A673 (cell line): ENCODE results near the gene B3GNT8. TPM values are rescaled to one million over a fixed set of nuclear protein-coding genes. Genes with fewer than 3 reads are reported as not detected.

Experiments used
- BruUV-seq: library from RNA; stranded (reverse); fragments of 400-500 nt; replicated peaks from 2 replicates; lab custom pipeline; 2021; lab: Mats Ljungman, UMichigan
- CTCF ChIA-PET: fragments of 300-600 bp; sonication (Branson Sonifier 250); formaldehyde crosslinking; loops from one replicate; lab custom pipeline; 2022; ENCODE audit warnings: antibody characterized with exemption; lab: Charles Lee
- POLR2A ChIA-PET: fragments of 300-600 bp; sonication (Branson Sonifier 250); formaldehyde crosslinking; loops from one replicate; lab custom pipeline; 2022; ENCODE audit warnings: antibody characterized with exemption; ENCODE audit not compliant: low non-redundant PET; lab: Charles Lee
- DNase-seq: peaks from one replicate; pipeline ENCODE4 v3.0.0-alpha.2; 2015; ENCODE audit warnings: low spot score
- H3K27ac ChIP-seq: fragments of 200-600 bp; sonication (generic); 2 replicates; pipeline ENCODE4 v1.5.1; 2016; ENCODE audit warnings: mixed run types, low read depth, mild to moderate bottlenecking, mixed read lengths, antibody characterized with exemption, low read length; ENCODE audit not compliant: poor library complexity, severe bottlenecking
- H3K27me3 ChIP-seq: fragments of 200-600 bp; sonication (generic); replicated peaks from 2 replicates; pipeline ENCODE4 v1.6.1; 2017; ENCODE audit warnings: mixed run types, low read depth, mild to moderate bottlenecking, mixed read lengths, antibody characterized with exemption, low read length; ENCODE audit not compliant: insufficient read depth, poor library complexity
- H3K36me3 ChIP-seq: fragments of 200-600 bp; sonication (generic); 2 replicates; pipeline ENCODE4 v1.6.1; 2016; ENCODE audit warnings: mixed run types, mild to moderate bottlenecking, mixed read lengths, antibody characterized with exemption, low read length; ENCODE audit not compliant: insufficient read depth, poor library complexity, severe bottlenecking
- H3K4me1 ChIP-seq: fragments of 200-600 bp; sonication (generic); 2 replicates; pipeline ENCODE4 v1.6.1; 2017; ENCODE audit warnings: mixed run types, mild to moderate bottlenecking, mixed read lengths, antibody characterized with exemption, low read length; ENCODE audit not compliant: insufficient read depth, poor library complexity, severe bottlenecking
- H3K4me3 ChIP-seq: fragments of 200-600 bp; sonication (generic); 2 replicates; pipeline ENCODE4 v1.5.1; 2016; ENCODE audit warnings: low read depth, mixed run types, mild to moderate bottlenecking, mixed read lengths, low read length; ENCODE audit not compliant: poor library complexity, severe bottlenecking
- H3K9me3 ChIP-seq: fragments of 200-600 bp; sonication (generic); 2 replicates; pipeline ENCODE4 v1.6.1; 2016; ENCODE audit warnings: mixed run types, low read depth, mild to moderate bottlenecking, mixed read lengths, antibody characterized with exemption, low read length; ENCODE audit not compliant: poor library complexity, severe bottlenecking
- EZH2 ChIP-seq: fragments of 200-600 bp; sonication (generic); IDR thresholded peaks from 2 replicates; pipeline ENCODE4 v1.6.1; 2017; ENCODE audit warnings: borderline replicate concordance, low read depth, mild to moderate bottlenecking, mixed read lengths, antibody characterized with exemption, low read length; ENCODE audit not compliant: poor library complexity, severe bottlenecking
- intact Hi-C: fragments of 100-400 bp; cut with micrococcal nuclease; formaldehyde crosslinking; loops from one replicate; pipeline ENCODE4 v1.10.0; 2022; ENCODE audit not compliant: unreplicated experiment
- total RNA-seq: library from RNA; stranded (reverse); gene quantifications from 2 replicates; pipeline ENCODE4 v1.2.3, GENCODE V29; 2021
- TF ChIP-seq, protein P1 (sequence below): fragments of 300-800, 200-600 bp; sonication (generic); conservative IDR thresholded peaks from 2 replicates; pipeline ENCODE4 v1.5.1; 2017; ENCODE audit warnings: low read depth, mild to moderate bottlenecking, antibody characterized with exemption, low read length, moderate library complexity, mixed read lengths

The B3GNT8 gene
- total RNA-seq, 1 experiment from 2014 or later, result 0.41 TPM

DNA sequence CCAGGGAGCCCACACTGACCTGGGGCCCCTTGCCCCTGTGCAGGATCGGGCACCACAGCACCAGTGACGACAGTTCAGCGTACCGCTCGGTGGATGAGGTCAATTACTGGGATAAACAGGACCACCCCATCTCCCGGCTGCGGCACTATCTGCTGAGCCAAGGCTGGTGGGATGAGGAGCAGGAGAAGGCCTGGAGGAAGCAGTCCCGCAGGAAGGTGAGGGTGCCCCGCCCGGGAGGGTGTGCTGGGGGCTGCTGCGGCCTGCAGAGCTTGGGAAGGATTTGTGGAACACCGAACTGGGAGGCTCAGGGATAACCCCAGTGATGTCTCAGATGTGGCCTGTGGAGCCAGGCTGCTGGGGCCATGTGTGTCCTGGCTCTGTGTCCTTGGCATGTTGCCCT is 4.2 kb downstream of the B3GNT8 start:
- BruUV-seq, result no TSS peak

DNA sequence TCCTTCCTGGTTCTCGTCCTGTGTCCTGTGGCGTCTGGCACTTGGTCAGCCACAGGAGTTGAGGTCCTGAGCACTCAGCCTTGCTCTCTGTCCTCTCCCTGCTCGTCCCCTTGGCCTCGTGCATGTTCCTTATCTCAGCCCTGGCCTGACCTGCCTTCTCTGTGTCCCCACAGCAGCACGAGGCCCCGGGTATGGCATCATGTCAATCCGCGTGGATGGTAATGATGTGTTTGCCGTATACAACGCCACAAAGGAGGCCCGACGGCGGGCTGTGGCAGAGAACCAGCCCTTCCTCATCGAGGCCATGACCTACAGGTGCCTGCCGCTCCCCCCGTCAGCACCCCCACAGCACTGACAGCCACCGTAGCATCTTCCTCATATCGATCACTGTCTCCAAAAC is 4.7 kb downstream of the B3GNT8 start:
- DNase-seq, result no peak
- intact Hi-C loops, result no loop called here
- no peak for TF ChIP-seq EZH2
- TF ChIP-seq, protein P1, sequence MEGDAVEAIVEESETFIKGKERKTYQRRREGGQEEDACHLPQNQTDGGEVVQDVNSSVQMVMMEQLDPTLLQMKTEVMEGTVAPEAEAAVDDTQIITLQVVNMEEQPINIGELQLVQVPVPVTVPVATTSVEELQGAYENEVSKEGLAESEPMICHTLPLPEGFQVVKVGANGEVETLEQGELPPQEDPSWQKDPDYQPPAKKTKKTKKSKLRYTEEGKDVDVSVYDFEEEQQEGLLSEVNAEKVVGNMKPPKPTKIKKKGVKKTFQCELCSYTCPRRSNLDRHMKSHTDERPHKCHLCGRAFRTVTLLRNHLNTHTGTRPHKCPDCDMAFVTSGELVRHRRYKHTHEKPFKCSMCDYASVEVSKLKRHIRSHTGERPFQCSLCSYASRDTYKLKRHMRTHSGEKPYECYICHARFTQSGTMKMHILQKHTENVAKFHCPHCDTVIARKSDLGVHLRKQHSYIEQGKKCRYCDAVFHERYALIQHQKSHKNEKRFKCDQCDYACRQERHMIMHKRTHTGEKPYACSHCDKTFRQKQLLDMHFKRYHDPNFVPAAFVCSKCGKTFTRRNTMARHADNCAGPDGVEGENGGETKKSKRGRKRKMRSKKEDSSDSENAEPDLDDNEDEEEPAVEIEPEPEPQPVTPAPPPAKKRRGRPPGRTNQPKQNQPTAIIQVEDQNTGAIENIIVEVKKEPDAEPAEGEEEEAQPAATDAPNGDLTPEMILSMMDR, result no peak
- H3K4me3 ChIP-seq, result no peak overlapping the region
- peaks cover 9% of the 10 kb centered on the region for H3K4me1 ChIP-seq
- H3K27me3 ChIP-seq, result no peaks in the 10 kb centered on the region
- H3K9me3 ChIP-seq, result no peaks in the 10 kb centered on the region
- BruUV-seq, result no TSS peak
- H3K36me3 ChIP-seq, result peaks cover 13% of the 10 kb centered on the region
- H3K27ac ChIP-seq, result no peak overlapping the region
- ChIA-PET POLR2A (no interaction called here), CTCF (no interaction called here)

More for the DNA sequence above, 4.2 kb downstream of the B3GNT8 start:
- Histone ChIP-seq H3K27ac (no peak overlapping the region), H3K9me3 (no peaks in the 10 kb centered on the region), H3K4me3 (no peak overlapping the region), H3K27me3 (no peaks in the 10 kb centered on the region), H3K4me1 (peaks cover 14% of the 10 kb centered on the region), H3K36me3 (peaks cover 13% of the 10 kb centered on the region)
- ChIA-PET POLR2A (no interaction called here), CTCF (interaction anchor here (0.7 kb wide), 1 partner anchor 9 kb away, joined by 4 read pairs; no protein-coding TSS in a partner anchor)
- DNase-seq, result no peak
- intact Hi-C loops, result no loop called here
- no peak for TF ChIP-seq EZH2
- TF ChIP-seq, protein P1, result no peak

DNA sequence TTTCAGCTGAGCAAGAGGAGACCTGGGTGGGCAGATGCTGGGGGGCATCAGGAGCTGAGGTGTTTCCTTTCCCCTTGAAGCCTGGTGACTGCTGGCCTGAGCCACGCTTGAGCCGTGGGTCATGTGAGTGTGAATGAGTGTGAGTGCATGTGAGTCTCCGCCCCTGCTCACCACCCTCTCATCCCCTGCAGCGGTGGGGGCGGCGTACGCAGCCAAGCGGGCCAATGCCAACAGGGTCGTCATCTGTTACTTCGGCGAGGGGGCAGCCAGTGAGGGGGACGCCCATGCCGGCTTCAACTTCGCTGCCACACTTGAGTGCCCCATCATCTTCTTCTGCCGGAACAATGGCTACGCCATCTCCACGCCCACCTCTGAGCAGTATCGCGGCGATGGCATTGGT is 5.2 kb downstream of the B3GNT8 start:
- intact Hi-C loops, result no loop called here
- ChIA-PET CTCF (no interaction called here), POLR2A (no interaction called here)
- H3K27me3 ChIP-seq, result no peaks in the 10 kb centered on the region
- no peak overlapping the region for H3K27ac ChIP-seq
- peaks cover 4% of the 10 kb centered on the region for H3K4me1 ChIP-seq
- H3K4me3 ChIP-seq, result no peak overlapping the region
- no TSS peak for BruUV-seq
- no peak for DNase-seq
- TF ChIP-seq, protein P1, result no peak
- no peak for TF ChIP-seq EZH2
- no peaks in the 10 kb centered on the region for H3K9me3 ChIP-seq
- peaks cover 13% of the 10 kb centered on the region for H3K36me3 ChIP-seq
